HG03378 (cell line): ENCODE measurements around the gene FKBP6.
"Not testable (repeated sequence)": the region's sequence is repeated elsewhere in the genome, so short reads cannot be mapped to it uniquely, and the experiment has no call there.

ENCODE experiments used
- ATAC-seq: cut with Tn5 transposase; IDR thresholded peaks from one replicate; pipeline ENCODE4 v1.9.1; 2021; ENCODE audit warnings: mild to moderate bottlenecking, moderate library complexity; ENCODE audit not compliant: unreplicated experiment

Gene FKBP6

DNA sequence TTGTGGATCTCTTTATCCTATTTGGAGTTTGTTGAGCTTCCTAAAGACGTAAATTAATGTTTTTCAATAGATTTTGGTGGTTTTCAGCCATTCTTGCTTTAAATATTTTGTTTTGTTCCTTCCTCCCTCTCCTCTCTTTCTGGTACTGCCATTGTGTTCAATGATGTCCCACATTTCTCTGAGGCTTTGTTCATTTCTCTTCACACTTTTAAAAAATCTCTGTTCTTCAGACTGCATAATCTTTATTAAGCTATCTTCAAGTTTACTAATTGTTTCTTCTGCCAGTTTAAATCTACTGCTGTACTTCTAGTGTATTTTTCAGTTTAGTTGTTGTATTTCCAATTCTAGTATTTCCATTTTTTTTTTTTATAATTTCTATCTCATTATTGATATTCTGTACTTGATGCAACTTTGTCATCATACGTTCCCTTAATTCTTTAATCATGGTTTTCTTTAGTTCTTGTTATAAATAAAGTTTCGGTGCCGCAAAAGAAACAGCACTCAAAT is 60.0 kb downstream of the FKBP6 start:
- no peak for ATAC-seq

DNA sequence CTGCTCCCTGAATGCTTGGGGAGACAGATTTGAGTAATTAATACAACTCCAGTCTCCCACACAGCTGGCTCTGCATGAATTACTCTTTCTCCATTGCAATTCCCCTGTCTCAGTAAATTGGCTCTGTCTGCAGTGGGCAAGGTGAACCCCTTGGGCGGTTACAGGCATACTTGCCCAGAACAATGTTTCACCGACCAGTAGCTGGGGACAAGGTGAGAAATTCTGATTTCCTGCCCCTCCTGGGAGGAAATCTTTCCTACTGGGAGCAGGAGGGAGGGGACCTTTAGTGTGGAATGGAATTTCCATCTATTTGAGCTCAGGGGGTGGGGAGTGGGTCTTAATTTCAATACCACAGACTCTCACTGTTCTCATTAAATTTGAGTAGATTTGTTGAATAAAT is 63.4 kb downstream of the FKBP6 start:
- no peak for ATAC-seq

DNA sequence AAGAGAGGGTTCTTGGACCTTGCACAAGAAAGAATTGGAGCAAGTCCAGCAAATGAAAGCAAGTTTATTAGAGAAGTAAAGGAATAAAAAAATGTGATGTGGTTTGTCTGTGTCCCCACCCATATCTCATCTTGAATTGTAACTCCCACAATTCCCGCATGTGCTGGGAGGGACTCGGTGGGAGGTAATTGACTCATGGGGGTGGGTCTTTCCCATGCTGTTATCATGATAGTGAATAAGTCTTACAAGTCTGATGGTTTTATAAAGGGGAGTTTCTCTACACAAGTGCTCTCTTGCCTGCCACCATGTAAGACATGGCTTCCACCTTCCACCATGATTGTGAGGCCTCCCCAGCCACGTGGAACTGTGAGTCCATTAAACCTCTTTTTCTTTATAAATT is 66.5 kb downstream of the FKBP6 start:
- no peak for ATAC-seq

DNA sequence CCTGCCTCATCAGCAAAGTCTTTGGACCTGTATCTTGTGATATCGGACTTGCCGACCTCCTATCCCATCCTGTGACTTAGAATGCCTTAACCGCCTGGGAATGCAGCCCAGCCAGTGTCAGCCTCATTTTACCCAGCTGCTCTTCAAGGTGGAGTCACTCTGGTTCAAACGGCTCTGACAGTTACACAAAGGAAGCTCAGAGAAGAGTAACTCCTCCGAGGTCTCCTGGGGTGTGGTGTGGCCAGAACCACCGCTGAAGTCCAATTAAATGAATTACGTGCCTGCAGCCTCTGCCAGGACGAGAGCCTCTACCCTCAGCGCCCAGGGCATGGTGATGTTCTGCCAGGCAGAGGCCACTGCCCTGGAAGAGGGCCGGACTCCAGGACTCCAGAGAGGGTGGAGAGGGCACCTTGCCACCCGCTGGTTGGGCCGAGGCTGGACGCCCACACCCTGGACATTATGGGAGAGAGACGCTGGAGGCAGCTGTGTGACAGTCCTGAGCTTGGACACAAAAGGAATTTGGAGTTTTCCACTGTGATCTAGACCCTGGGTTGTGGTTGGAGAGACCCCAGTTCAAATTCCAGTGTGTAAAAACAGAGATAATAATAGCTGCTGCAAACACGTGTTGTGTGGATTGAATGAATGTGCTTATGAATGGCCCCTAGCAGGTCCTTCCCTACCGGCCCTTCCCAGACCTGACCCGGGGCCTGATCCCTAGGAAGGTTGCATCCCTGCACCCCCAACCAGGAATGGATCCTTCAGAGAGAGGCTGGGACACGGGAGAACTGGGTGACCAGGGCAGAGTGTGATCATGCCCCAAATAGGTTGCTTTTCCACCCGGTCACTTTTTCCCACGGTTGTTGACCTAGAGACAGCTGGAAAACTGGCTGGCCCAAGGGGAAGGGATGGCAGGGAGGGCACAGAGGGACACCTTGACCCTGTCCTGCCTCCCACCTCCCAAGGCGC is 67.9 kb downstream of the FKBP6 start:
- ATAC-seq, result no peak

DNA sequence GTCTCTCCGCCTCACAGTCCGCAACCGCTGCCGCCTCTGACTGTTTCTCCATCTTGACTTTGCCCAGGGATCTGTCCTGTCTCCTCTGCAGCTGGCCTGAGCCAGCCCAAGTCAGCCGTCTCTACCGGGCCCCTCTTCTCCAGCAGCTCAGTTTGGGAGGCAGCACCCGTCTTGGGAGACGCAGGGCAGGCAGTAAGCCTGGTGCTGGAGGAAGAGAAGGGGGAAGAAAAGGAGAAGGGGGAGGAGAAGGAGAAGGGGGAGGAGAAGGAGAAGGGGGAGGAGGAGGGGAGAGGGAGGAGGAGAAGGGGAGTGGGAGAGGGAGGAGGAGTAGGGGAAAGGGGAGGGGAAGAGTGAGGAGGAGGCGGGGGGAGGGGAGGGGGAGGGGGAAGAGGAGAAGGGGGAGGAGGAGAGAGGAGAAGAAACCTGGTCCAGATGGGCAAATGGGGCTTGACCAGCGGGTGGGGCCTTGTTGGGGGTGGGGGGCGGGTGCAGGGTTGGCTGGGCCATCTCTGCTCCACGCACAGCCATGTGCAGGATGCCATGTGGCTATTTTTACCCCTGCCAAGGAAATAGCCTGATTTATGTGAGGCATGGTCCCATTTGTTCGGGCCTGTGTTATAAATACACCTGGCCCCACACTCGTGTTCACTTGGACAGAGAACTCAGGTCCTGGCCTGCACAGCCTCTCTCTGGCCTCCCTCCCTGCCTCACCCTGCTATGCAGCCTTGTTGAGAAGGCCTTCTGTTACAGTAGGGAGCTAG is 69.7 kb downstream of the FKBP6 start:
- no peak for ATAC-seq

DNA sequence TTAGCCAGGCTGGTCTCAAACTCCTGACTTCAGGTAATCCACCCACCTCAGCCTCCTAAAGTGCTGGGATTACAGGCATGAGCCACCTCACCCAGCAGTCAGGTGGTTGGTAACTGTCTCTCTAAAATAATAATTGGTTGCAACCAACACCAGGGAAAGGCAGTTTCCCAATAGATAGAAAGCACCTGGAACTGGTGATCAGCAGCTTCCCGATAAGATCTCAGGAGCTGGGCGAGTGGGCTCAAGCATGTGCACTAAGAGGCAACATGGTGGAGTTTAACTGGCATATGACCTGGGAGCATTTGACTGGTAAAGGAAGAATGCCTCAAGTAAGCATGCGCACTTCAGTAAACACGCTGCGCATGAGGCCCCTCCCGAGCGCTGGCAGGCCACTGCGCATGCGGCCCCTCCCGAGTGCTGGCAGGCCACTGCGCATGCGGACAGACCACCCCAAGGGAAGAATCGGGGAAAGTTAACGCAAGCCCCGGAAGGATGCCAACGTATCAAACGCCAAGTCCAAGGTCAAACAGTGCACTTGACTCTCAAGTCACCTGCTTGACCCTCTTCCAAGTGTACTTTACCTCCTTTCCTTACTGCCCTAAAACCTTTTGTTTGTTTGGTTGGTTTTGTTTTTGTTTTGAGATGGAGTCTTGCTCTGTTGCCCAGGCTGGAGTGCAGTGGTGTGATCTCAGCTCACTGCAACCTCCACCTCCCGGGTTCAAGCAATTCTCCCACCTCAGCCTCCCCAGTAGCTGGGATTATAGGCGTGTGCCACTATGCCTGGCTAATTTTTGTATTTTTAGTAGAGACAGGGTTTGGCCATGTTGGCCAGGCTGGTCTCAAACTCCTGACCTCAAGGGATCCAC is 71.5 kb downstream of the FKBP6 start:
- not testable (repeated sequence) for ATAC-seq

DNA sequence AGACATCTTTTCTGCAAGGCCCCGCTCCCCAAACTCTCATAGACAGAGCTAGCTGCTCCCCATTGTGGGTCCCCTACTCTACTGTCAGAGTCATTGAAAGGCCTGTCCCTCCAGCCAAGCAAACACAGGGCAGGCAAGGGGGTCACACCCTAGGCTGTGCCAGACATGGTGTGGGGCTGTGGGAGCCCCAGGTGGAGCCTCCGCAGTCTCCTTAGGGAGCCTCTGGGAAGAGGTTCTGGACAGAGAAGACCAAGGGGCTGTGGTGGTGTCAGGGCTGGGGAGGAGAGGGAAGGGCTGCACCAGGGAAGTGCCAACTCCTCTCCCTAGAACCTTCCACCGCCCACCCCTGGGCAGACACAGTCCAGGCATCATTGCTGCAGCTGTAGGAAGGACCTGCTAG is 76.9 kb downstream of the FKBP6 start:
- not testable (repeated sequence) for ATAC-seq
